Activated CD4-positive, alpha-beta T cell treated with anti-CD3 and anti-CD28 coated beads, Interleukin-2, amount 50 U/mL, for 1 hour (primary cell): Measurements from ENCODE around the gene LCE2D.
A peak's percentile ranks its signal among the peaks of the same experiment; 100 is the strongest.
"Not testable (repeated sequence)": the region's sequence is repeated elsewhere in the genome, so short reads cannot be mapped to it uniquely, and the experiment has no call there.

ENCODE experiments used
- DNase-seq: peaks from one replicate; pipeline ENCODE4 v3.0.0-alpha.2; 2020

The LCE2D gene

GRCh38 chr1:152663098-152663497, at the start of gene LCE2D:
Gene LCE2D (plus strand): TSS chr1:152663380. CDS start chr1:152664106, 726 bp downstream.
- DNase-seq, result no peak

GRCh38 chr1:152613511-152613910, 49.7 kb upstream of the LCE2D start, which contains the start of gene LCE3B:
Gene LCE3B (plus strand): TSS chr1:152613811. CDS start chr1:152613811, 0 bp downstream.
- DNase-seq, result no peak

- no peak for DNase-seq
Measured at GRCh38 chr1:152621993-152622392, 41.2 kb upstream of the LCE2D start.

GRCh38 chr1:152622803-152623202, 40.4 kb upstream of the LCE2D start, which contains the start of gene LCE3A:
Gene LCE3A (minus strand): TSS chr1:152623103. CDS start chr1:152623103, 0 bp downstream.
- DNase-seq, result no peak

GRCh38 chr1:152623203-152623844, 39.9 kb upstream of the LCE2D start:
- no peak for DNase-seq

GRCh38 chr1:152626744-152627143, 36.4 kb upstream of the LCE2D start:
- no peak for DNase-seq

- no peak for DNase-seq
Measured at GRCh38 chr1:152630596-152630995, 32.6 kb upstream of the LCE2D start.

- DNase-seq, result no peak
Measured at GRCh38 chr1:152640351-152640750, 22.8 kb upstream of the LCE2D start.

GRCh38 chr1:152643945-152644344, 19.2 kb upstream of the LCE2D start:
- no peak for DNase-seq

GRCh38 chr1:152645146-152645545, 18.0 kb upstream of the LCE2D start:
- DNase-seq, result no peak

- DNase-seq, result no peak
Measured at GRCh38 chr1:152646656-152647055, 16.5 kb upstream of the LCE2D start.

GRCh38 chr1:152654110-152654509, 9.1 kb upstream of the LCE2D start:
- peak; percentile 25 for DNase-seq

GRCh38 chr1:152656459-152656858, 6.7 kb upstream of the LCE2D start:
- DNase-seq, result no peak

- no peak for DNase-seq
Measured at GRCh38 chr1:152657677-152658076, 5.5 kb upstream of the LCE2D start.

GRCh38 chr1:152658649-152659048, 4.5 kb upstream of the LCE2D start:
- no peak for DNase-seq

GRCh38 chr1:152666171-152666570, 3.0 kb downstream of the LCE2D start:
- DNase-seq, result not testable (repeated sequence)

- DNase-seq, result no peak
Measured at GRCh38 chr1:152667648-152668047, 4.5 kb downstream of the LCE2D start.

GRCh38 chr1:152673016-152673415, 9.8 kb downstream of the LCE2D start:
- DNase-seq, result no peak

- DNase-seq, result not testable (repeated sequence)
Measured at GRCh38 chr1:152674983-152675382, 11.8 kb downstream of the LCE2D start, which contains the start of gene LCE2C. Gene LCE2C (plus strand): TSS chr1:152675279. CDS start chr1:152676016, 737 bp downstream.

- DNase-seq, result no peak
Measured at GRCh38 chr1:152679459-152679858, 16.3 kb downstream of the LCE2D start.

- DNase-seq, result no peak
Measured at GRCh38 chr1:152681616-152682015, 18.4 kb downstream of the LCE2D start.

- no peak for DNase-seq
Measured at GRCh38 chr1:152683846-152684245, 20.7 kb downstream of the LCE2D start.

- DNase-seq, result not testable (repeated sequence)
Measured at GRCh38 chr1:152685823-152686222, 22.6 kb downstream of the LCE2D start, which contains the start of gene LCE2B. Gene LCE2B (plus strand): TSS chr1:152686123. CDS start chr1:152686844, 721 bp downstream.

- DNase-seq, result no peak
Measured at GRCh38 chr1:152697701-152698600, 34.8 kb downstream of the LCE2D start, which contains the start of gene LCE2A. Gene LCE2A (plus strand): TSS chr1:152698345. CDS start chr1:152698902, 557 bp downstream.
